Kidney (tissue), 14 donors: ENCODE results near the gene UVSSA. TPM values are rescaled to one million over a fixed set of nuclear protein-coding genes. Genes with fewer than 3 reads are reported as not detected.
"Not testable (repeated sequence)": the region's sequence is repeated elsewhere in the genome, so short reads cannot be mapped to it uniquely, and the experiment has no call there.

Experiments used
- DNase-seq, 5 donors: peaks; one replicate each; pipeline ENCODE4 v3.0.0-alpha.2; 2013 to 2020
- FAIRE-seq: peaks from 2 replicates; lab custom pipeline; 2012; peaks lifted over from hg19 to GRCh38; lab: Jason Lieb, UNC
- H3K27ac ChIP-seq, 2 donors: one replicate each; pipeline ENCODE4 v1.7.0; 2013; ENCODE audit warnings: low read depth in 2 of 2, low read length in 2 of 2, inconsistent platforms in 1 of 2
- H3K27me3 ChIP-seq: one replicate; pipeline ENCODE4 v1.7.1; 2013; ENCODE audit warnings: low read length, inconsistent platforms; ENCODE audit not compliant: control insufficient read depth, insufficient read depth
- H3K36me3 ChIP-seq, 3 donors: one replicate each; pipeline versions ENCODE4 v1.7.0 to v1.7.1; 2013; ENCODE audit warnings: low read length in 3 of 3, control low read depth in 1 of 3, inconsistent platforms in 1 of 3; ENCODE audit not compliant: insufficient read depth in 3 of 3, control insufficient read depth in 2 of 3
- H3K4me1 ChIP-seq, 3 donors: one replicate each; pipeline versions ENCODE4 v1.7.0 to v1.7.1; 2013; ENCODE audit warnings: low read length in 3 of 3, inconsistent platforms in 1 of 3, low read depth in 1 of 3; ENCODE audit not compliant: control insufficient read depth in 2 of 3, insufficient read depth in 2 of 3
- H3K4me3 ChIP-seq, 3 donors: one replicate each; pipeline versions ENCODE4 v1.7.0 to v1.8.1; 2013; ENCODE audit warnings: low read length in 3 of 3, control low read depth in 1 of 3, inconsistent platforms in 1 of 3
- H3K9ac ChIP-seq, 3 donors: one replicate each; pipeline versions ENCODE4 v1.7.0 to v1.7.1; 2013; ENCODE audit warnings: low read length in 3 of 3, control low read depth in 1 of 3, inconsistent platforms in 1 of 3
- H3K9me3 ChIP-seq, 3 donors: one replicate each; pipeline versions ENCODE4 v1.7.0 to v1.7.1; 2013; ENCODE audit warnings: low read length in 3 of 3, control low read depth in 1 of 3, inconsistent platforms in 1 of 3; ENCODE audit not compliant: control insufficient read depth in 2 of 3, insufficient read depth in 1 of 3
- intact Hi-C: fragments of 100-400 bp; cut with DNase I; formaldehyde crosslinking; loops from one replicate; pipeline ENCODE4 v1.11.1; 2022
- polyA plus RNA-seq: library from polyadenylated mRNA; stranded (reverse); fragments of 350-450 nt; fragmentation: Illumina TruSeq; extraction: RNeasy Lipid Tissue Mini Kit (QIAGEN cat#74804); gene quantifications from one replicate; pipeline ENCODE4 v1.2.3, GENCODE V29; 2014; ENCODE audit warnings: low read depth, low replicate concordance; ENCODE audit not compliant: insufficient read depth
- total RNA-seq: library from RNA; stranded (reverse); fragmentation: NEBNext Ultra II Directional; extraction: Animal tissue kit (Norgen Biotek cat#: 25700); gene quantifications from one replicate; pipeline ENCODE4 v1.2.1, GENCODE V29; 2021
- TF ChIP-seq, protein P1 (sequence below): IDR thresholded peaks from 3 replicates; pipeline ENCODE4 v1.5.1; 2012; ENCODE audit warnings: mild to moderate bottlenecking, moderate library complexity, borderline replicate concordance; ENCODE audit not compliant: insufficient read depth; ENCODE audit errors: extremely low read depth
- donor health status: control.
- donor health status: control.
- donor health status: control.
- donor health status: control.
- donor health status: control.
- donor health status: DM: yes; HTN: yes; CAD: no.
- donor health status: Normal renal cell carcinoma (clear cell type).

Gene UVSSA
- total and polyA plus RNA-seq, 2 donors from 2014 or later: 5.2 to 32.5 TPM

DNA sequence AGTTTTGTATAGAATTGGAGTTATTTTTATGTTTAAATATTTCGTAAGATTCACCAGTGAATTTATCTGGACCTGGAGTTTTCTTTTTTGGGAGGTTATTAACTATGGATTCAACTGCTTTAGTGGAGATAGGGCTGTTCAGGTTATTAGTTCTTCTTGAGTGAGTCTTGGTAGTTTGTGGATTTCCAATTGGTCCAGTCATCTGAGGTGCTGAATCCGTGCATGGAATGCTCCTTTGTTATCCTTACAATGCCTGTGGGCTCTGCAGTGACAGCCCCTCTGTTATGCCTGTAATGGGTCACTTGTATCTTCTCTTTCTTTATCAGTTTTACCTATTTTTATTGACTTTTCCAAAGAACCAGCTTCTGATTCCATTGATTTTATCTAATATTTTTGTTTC is 74.6 kb downstream of the UVSSA start:
- intact Hi-C loops: no loop called here
- Histone ChIP-seq H3K9ac (no peak overlapping the region), H3K27me3 (peaks cover 6% of the 10 kb centered on the region), H3K4me1 (no peaks in the 10 kb centered on the region), H3K36me3 (no peaks in the 10 kb centered on the region), H3K4me3 (no peak overlapping the region), H3K27ac (no peak overlapping the region), H3K9me3 (no peaks in the 10 kb centered on the region)
- TF ChIP-seq, protein P1, sequence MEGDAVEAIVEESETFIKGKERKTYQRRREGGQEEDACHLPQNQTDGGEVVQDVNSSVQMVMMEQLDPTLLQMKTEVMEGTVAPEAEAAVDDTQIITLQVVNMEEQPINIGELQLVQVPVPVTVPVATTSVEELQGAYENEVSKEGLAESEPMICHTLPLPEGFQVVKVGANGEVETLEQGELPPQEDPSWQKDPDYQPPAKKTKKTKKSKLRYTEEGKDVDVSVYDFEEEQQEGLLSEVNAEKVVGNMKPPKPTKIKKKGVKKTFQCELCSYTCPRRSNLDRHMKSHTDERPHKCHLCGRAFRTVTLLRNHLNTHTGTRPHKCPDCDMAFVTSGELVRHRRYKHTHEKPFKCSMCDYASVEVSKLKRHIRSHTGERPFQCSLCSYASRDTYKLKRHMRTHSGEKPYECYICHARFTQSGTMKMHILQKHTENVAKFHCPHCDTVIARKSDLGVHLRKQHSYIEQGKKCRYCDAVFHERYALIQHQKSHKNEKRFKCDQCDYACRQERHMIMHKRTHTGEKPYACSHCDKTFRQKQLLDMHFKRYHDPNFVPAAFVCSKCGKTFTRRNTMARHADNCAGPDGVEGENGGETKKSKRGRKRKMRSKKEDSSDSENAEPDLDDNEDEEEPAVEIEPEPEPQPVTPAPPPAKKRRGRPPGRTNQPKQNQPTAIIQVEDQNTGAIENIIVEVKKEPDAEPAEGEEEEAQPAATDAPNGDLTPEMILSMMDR: no peak
- FAIRE-seq: no peak
- DNase-seq: no peak

DNA sequence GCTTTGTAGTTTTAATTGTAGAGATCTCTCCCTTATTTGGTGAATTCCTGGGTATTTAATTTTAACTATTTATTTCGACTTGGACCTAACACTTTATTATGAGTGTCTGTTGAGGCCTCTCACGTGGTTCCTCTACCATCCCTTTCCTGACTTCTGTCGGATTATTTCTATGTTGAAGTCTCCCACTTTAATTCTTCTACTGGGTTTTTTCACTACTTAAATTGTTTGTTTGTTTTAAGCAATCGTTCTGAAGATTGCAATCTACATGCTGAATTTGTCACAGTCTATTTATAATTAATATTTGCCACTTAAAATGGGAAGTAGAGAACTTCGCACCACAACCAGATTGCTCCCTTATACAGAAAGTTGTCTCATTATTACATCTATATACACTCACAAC is 80.0 kb downstream of the UVSSA start:
- DNase-seq: no peak
- intact Hi-C loops: no loop called here
- Histone ChIP-seq H3K9ac (no peak overlapping the region), H3K27me3 (no peaks in the 10 kb centered on the region), H3K4me1 (no peaks in the 10 kb centered on the region), H3K27ac (no peak overlapping the region), H3K9me3 (no peaks in the 10 kb centered on the region), H3K4me3 (no peak overlapping the region), H3K36me3 (no peaks in the 10 kb centered on the region)
- FAIRE-seq: no peak
- TF ChIP-seq, protein P1: no peak

DNA sequence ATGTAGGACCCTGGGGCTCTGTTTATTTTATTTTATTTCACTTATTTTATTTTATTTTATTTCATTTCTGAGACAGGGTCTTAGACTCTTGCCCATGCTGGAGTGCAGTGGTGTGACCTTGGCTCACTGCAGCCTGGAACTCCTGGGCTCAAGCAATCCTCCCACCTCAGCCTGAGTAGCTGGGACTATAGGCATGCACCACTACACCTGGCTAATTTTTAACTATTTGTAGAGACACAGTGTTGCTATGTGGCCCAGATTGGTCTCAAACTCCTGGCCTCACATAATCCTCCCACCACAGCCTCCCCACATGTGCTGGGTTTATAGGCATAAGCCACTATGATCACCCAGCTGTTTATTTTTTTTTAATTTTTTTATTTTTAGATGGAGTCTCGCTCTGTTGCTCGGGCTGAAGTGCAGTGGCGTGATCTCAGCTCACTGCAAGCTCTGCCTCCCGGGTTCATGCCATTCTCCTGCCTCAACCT is 96.7 kb downstream of the UVSSA start:
- FAIRE-seq: not testable (repeated sequence)

More for the DNA sequence above, 96.7 kb downstream of the UVSSA start:
- H3K27ac ChIP-seq, H3K27me3 ChIP-seq, H3K9me3 ChIP-seq, DNase-seq, H3K4me1 ChIP-seq, H3K9ac ChIP-seq, intact Hi-C loops, H3K4me3 ChIP-seq, H3K36me3 ChIP-seq: not testable (repeated sequence)

Other genes starting within 250 kb of the UVSSA start
- gene RNF212, start 233.6 kb upstream of the UVSSA start, total RNA-seq: 5.3 TPM
- 20.8 TPM for gene RNF212, start 233.6 kb upstream of the UVSSA start, polyA plus RNA-seq
- 116 TPM for gene SPON2, start 174.6 kb upstream of the UVSSA start, total RNA-seq
- gene SPON2, start 174.6 kb upstream of the UVSSA start, polyA plus RNA-seq: 16.7 TPM
- 170 TPM for gene CTBP1, start 98.1 kb upstream of the UVSSA start, total RNA-seq
- 96.1 TPM for gene CTBP1, start 98.1 kb upstream of the UVSSA start, polyA plus RNA-seq
- gene MAEA, start 57.3 kb upstream of the UVSSA start, total RNA-seq: 75.2 TPM
- 65.0 TPM for gene MAEA, start 57.3 kb upstream of the UVSSA start, polyA plus RNA-seq
- not detected for gene NKX1-1, start 59.2 kb downstream of the UVSSA start, total RNA-seq
- not detected for gene NKX1-1, start 59.2 kb downstream of the UVSSA start, polyA plus RNA-seq